IPS DF 4.7 (cell line): ENCODE results near the gene B4GAT1.

Source experiments
- DNase-seq: peaks from one replicate; pipeline ENCODE4 v3.0.0-alpha.2; 2013; ENCODE audit warnings: low spot score; ENCODE audit errors: extremely low read depth

The B4GAT1 gene

GRCh38 chr11:66337103-66337899 lies 10.1 kb downstream of the B4GAT1 start:
- no peak for DNase-seq

GRCh38 chr11:66336234-66337102 lies 11.0 kb downstream of the B4GAT1 start, which contains the start of gene RIN1:
Gene RIN1 (minus strand): TSS chr11:66336434. CDS start chr11:66336402, 32 bp downstream.
- DNase-seq, result no peak

- DNase-seq, result no peak
These were observed 11.7 kb downstream of the B4GAT1 start for GRCh38 chr11:66335531-66336233.

- no peak for DNase-seq
These were observed 12.6 kb downstream of the B4GAT1 start for GRCh38 chr11:66334605-66335442.

- DNase-seq, result no peak
These were observed 13.4 kb downstream of the B4GAT1 start for GRCh38 chr11:66333896-66334604.

GRCh38 chr11:66333220-66333877 lies 14.1 kb downstream of the B4GAT1 start:
- no peak for DNase-seq

GRCh38 chr11:66332371-66333219 lies 14.8 kb downstream of the B4GAT1 start:
- DNase-seq, result no peak

GRCh38 chr11:66331542-66332370 lies 15.7 kb downstream of the B4GAT1 start:
- no peak for DNase-seq

GRCh38 chr11:66330931-66331330 lies 16.5 kb downstream of the B4GAT1 start:
- no peak for DNase-seq

GRCh38 chr11:66329165-66329673 lies 18.2 kb downstream of the B4GAT1 start:
- DNase-seq, result no peak

- no peak for DNase-seq
These were observed 18.9 kb downstream of the B4GAT1 start for GRCh38 chr11:66328302-66329144.

- no peak for DNase-seq
These were observed 19.5 kb downstream of the B4GAT1 start for GRCh38 chr11:66328031-66328301.

- DNase-seq, result no peak
These were observed 20.0 kb downstream of the B4GAT1 start for GRCh38 chr11:66327171-66328030.

GRCh38 chr11:66326261-66327111 lies 20.9 kb downstream of the B4GAT1 start:
- no peak for DNase-seq

- no peak for DNase-seq
These were observed 22.2 kb downstream of the B4GAT1 start for GRCh38 chr11:66325263-66325671.
